ENCODE results near the gene ZNF664. TPM values are rescaled to one million over a fixed set of nuclear protein-coding genes. Genes with fewer than 3 reads are reported as not detected.

ZNF664 gene
- total RNA-seq, 2 experiments from 2014 or later = 45.6 to 59.8 TPM

- Histone ChIP-seq H4K20me1 (ENCODE audit: insufficient read depth, low read length) (no peaks in the 10 kb centered on the region), H3K9me2 (ENCODE audit: insufficient read depth, low read length) (no peaks in the 10 kb centered on the region), H3K27ac (ENCODE audit: low read depth, low read length, poor library complexity, severe bottlenecking) (no peak overlapping the region), H3K9me3 (ENCODE audit: low read length) (no peaks in the 10 kb centered on the region), H3K4me2 (ENCODE audit: low read length) (no peak overlapping the region), H3K4me1 (ENCODE audit: insufficient read depth, low read length, poor library complexity, severe bottlenecking) (peaks cover 2% of the 10 kb centered on the region), H3K4me3 (ENCODE audit: low read depth, low read length, poor library complexity, severe bottlenecking) (no peak overlapping the region), H2AFZ (ENCODE audit: low read length) (no peak overlapping the region), H3K79me2 (ENCODE audit: insufficient read depth, low read depth, low read length) (no peaks in the 10 kb centered on the region), H3K36me3 (ENCODE audit: insufficient read depth, low read length) (peaks cover 34% of the 10 kb centered on the region)
- intact Hi-C loops (cut with micrococcal nuclease; ENCODE audit: unreplicated experiment) = no loop called here
- DNase-seq (ENCODE audit: low spot score) = no peak
- ChIA-PET CTCF (ENCODE audit: unreplicated experiment) (no interaction called here), POLR2A (no interaction called here)
- no TSS peak for BruUV-seq (replicated peaks)
- TF ChIP-seq CTCF (conservative IDR thresholded peaks at IDR 0.05; ENCODE audit: low read length) (no peak), EZH2phosphoT487 (IDR thresholded peaks at IDR 0.05; ENCODE audit: borderline replicate concordance, low read depth, low read length) (no peak)
These were observed 38.6 kb downstream of the ZNF664 start for GRCh38 chr12:124011435-124012115.

- Histone ChIP-seq H3K79me2 (ENCODE audit: insufficient read depth, low read depth, low read length) (no peaks in the 10 kb centered on the region), H3K4me2 (ENCODE audit: low read length) (no peak overlapping the region), H3K36me3 (ENCODE audit: insufficient read depth, low read length) (peaks cover 29% of the 10 kb centered on the region), H3K4me3 (ENCODE audit: low read depth, low read length, poor library complexity, severe bottlenecking) (no peak overlapping the region), H3K27ac (ENCODE audit: low read depth, low read length, poor library complexity, severe bottlenecking) (no peak overlapping the region), H3K9me2 (ENCODE audit: insufficient read depth, low read length) (no peaks in the 10 kb centered on the region), H4K20me1 (ENCODE audit: insufficient read depth, low read length) (no peaks in the 10 kb centered on the region), H2AFZ (ENCODE audit: low read length) (no peak overlapping the region), H3K4me1 (ENCODE audit: insufficient read depth, low read length, poor library complexity, severe bottlenecking) (no peaks in the 10 kb centered on the region), H3K9me3 (ENCODE audit: low read length) (no peaks in the 10 kb centered on the region)
- ChIA-PET CTCF (ENCODE audit: unreplicated experiment) (no interaction called here), POLR2A (interaction anchor here (0.7 kb wide), 1 partner anchor 754 kb away, joined by 4 read pairs; no protein-coding TSS in a partner anchor)
- no peak for TF ChIP-seq CTCF (conservative IDR thresholded peaks at IDR 0.05; ENCODE audit: low read length)
- BruUV-seq (replicated peaks) = no TSS peak
- intact Hi-C loops (cut with micrococcal nuclease; ENCODE audit: unreplicated experiment) = no loop called here
- no peak for DNase-seq (ENCODE audit: low spot score)
These were observed 40.1 kb downstream of the ZNF664 start for GRCh38 chr12:124013073-124013472.
